Metanephros (tissue), 2 donors: ENCODE measurements around the gene BAX. TPM values are rescaled to one million over a fixed set of nuclear protein-coding genes. Genes with fewer than 3 reads are reported as not detected.

Source experiments
- small RNA-seq: library from RNA; depleted of rRNA; stranded (forward); fragments of <200 nt; gene quantifications from one replicate; pipeline ENCODE3, GENCODE V24; 2014; ENCODE audit warnings: low replicate concordance
- total RNA-seq: library from RNA; depleted of rRNA; stranded (reverse); fragments of >200 nt; gene quantifications from one replicate; pipeline ENCODE4 v1.2.3, GENCODE V29; 2014

BAX gene
- total RNA-seq = 30.8 TPM

GRCh38 chr19:48954595-48955307 is at the start of gene BAX:
BAX (plus strand) TSS chr19:48954875; CDS start chr19:48954929, 54 bp downstream.

GRCh38 chr19:48933382-48933932 is 21.2 kb upstream of the BAX start, which contains the start of gene DHDH:
DHDH (plus strand) TSS chr19:48933699; CDS start chr19:48933722, 23 bp downstream.

GRCh38 chr19:48965040-48965805 is 10.5 kb downstream of the BAX start, which contains the start of gene FTL:
FTL (plus strand) TSS chr19:48965309; CDS start chr19:48965508, 199 bp downstream.

GRCh38 chr19:48993175-48994034 is 38.7 kb downstream of the BAX start, which contains the start of the genes GYS1 and RUVBL2:
GYS1 (minus strand) TSS chr19:48993309; CDS start chr19:48993112, 197 bp downstream.
RUVBL2 (plus strand) TSS chr19:48993887; CDS start chr19:48993912, 25 bp downstream.

Small RNA genes lying within 50 kb of the gene (small RNA-seq; reads per million reads assigned to genes)
- not detected for gene AC026803.1
- not detected for gene MIR6798

Other genes starting within 250 kb of the BAX start
- 8.9 TPM for gene MAMSTR, start 235.2 kb upstream of the BAX start, total RNA-seq
- 23.2 TPM for gene RASIP1, start 214.3 kb upstream of the BAX start, total RNA-seq
- gene IZUMO1, start 208.0 kb upstream of the BAX start, total RNA-seq = 0.12 TPM
- gene FUT1, start 202.2 kb upstream of the BAX start, total RNA-seq = 5.0 TPM
- not detected for gene FGF21, start 199.4 kb upstream of the BAX start, total RNA-seq
- 36.3 TPM for gene BCAT2, start 143.8 kb upstream of the BAX start, total RNA-seq
- 12.0 TPM for gene HSD17B14, start 118.4 kb upstream of the BAX start, total RNA-seq
- gene PLEKHA4, start 86.3 kb upstream of the BAX start, total RNA-seq = 18.1 TPM
- 71.7 TPM for gene PPP1R15A, start 82.5 kb upstream of the BAX start, total RNA-seq
- 0.29 TPM for gene TULP2, start 56.1 kb upstream of the BAX start, total RNA-seq
- 221 TPM for gene NUCB1, start 54.6 kb upstream of the BAX start, total RNA-seq
- 1.4 TPM for gene DHDH, start 21.2 kb upstream of the BAX start, total RNA-seq
- 1,684 TPM for gene FTL, start 10.4 kb downstream of the BAX start, total RNA-seq
- gene GYS1, start 38.4 kb downstream of the BAX start, total RNA-seq = 51.8 TPM
- gene RUVBL2, start 39.0 kb downstream of the BAX start, total RNA-seq = 105 TPM
- gene LHB, start 62.2 kb downstream of the BAX start, total RNA-seq = 1.1 TPM
- gene CGB3, start 69.5 kb downstream of the BAX start, total RNA-seq = not detected
- not detected for gene CGB2, start 77.0 kb downstream of the BAX start, total RNA-seq
- gene CGB1, start 82.0 kb downstream of the BAX start, total RNA-seq = not detected
- gene CGB5, start 89.0 kb downstream of the BAX start, total RNA-seq = not detected
- gene CGB8, start 94.2 kb downstream of the BAX start, total RNA-seq = not detected
- gene CGB7, start 102.9 kb downstream of the BAX start, total RNA-seq = 1.3 TPM
- gene NTF4, start 109.9 kb downstream of the BAX start, total RNA-seq = 5.4 TPM
- 2.3 TPM for gene KCNA7, start 117.8 kb downstream of the BAX start, total RNA-seq
- 266 TPM for gene SNRNP70, start 130.6 kb downstream of the BAX start, total RNA-seq
- 8.0 TPM for gene LIN7B, start 159.5 kb downstream of the BAX start, total RNA-seq
- gene C19orf73, start 164.3 kb downstream of the BAX start, total RNA-seq = not detected
- 6.9 TPM for gene PPFIA3, start 164.7 kb downstream of the BAX start, total RNA-seq
- 28.8 TPM for gene HRC, start 200.5 kb downstream of the BAX start, total RNA-seq
- gene TRPM4, start 202.9 kb downstream of the BAX start, total RNA-seq = 39.2 TPM